DMS79 (cell line): ENCODE data around the gene TUBB2A.
"Not testable (repeated sequence)": the region's sequence is repeated elsewhere in the genome, so short reads cannot be mapped to it uniquely, and the experiment has no call there.

Source experiments
- DNase-seq: peaks from one replicate; lab custom pipeline; 2025; lab: John Stamatoyannopoulos, UW

The TUBB2A gene

DNA sequence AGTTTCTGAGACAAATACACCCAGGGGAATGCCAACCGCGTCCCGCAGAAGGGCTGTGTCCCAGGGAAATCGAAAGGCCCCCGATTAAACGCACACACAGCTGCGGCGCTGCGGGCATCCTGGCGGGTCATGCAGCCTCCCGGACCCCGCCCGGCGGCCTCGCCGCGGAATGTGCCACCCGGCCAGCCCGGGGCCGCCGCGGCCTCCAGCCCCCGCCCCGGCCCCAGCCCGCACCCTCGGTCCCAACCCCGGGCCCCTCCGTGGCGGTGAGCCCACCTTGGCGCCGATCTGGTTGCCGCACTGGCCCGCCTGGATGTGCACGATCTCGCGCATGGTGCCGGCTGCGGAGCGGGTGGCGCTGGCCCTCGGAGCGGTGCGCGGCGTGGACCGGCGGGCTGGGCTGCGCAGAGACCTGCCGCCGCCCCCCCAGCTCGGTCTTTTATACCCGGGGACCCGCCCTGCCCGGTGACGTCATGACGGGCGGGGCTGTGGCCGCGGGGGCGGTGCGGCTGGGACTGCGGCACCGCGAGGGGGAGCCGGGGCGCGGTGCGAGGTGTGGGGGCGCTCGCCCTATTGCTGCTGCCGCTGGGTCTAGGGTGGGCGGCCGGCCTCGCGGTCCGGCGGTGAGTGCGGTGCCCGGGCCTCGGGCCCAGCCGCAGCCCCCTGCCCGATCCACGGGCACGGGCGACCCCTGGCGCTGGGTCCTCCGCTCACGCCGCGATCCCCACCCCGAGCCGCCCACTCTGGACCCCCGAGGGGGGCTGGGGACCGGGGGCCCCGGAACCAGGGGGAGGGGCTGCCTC, at the start of gene TUBB2A:
Gene TUBB2A, minus strand, starts transcription at position 414 of the 803 bp plus-strand sequence. Its CDS starts 81 bp downstream, at position 333.
- DNase-seq = no peak

DNA sequence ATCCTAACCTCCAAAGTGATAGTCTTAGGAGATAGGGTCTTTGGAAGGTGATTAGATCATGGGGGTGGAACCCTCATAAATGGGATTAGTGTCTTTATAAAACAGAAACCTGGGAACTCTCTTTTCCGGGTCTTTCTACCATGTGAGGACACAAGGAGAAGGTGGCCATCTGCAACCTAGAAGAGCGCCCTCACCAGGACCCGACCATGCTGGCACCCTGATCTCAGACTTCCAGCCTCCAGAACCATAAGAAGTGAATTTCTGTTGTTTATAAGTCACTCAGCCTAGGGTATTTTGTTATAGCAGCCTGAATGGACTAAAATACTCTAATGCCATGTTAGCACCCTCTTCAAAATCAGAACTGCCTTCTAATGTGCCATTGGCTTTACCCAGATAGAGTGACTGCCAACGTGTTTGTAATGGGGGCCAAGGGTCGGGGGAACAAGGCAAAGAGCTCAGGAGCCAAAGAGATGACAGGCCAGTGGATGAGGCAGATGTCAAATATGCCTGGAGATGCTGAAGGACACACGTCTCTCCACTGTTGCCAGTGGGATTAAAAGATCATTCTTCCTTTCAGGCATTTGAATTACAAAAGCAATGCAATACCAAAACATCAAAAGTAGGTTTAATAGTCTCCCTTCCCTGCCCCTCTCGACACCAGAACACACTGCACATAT, 49.1 kb upstream of the TUBB2A start:
- no peak for DNase-seq

DNA sequence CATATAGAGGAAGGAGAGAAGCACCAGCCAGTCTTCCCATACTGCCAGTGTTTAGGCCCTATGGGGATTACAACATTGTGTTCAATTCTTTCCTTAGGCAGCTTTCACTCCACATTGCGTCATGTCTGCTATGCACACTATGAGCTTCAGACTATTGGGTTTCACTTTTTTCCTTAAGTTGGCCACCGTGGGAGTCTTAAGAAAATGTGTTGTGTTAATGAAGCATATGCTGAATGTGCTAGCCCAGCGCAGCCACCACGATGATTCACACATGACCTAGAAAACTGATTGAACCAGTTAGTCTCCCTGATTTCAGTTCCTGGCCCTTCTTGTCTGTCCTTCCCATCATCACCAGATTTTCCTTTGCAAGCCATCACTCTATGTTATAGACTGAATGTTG, 48.6 kb upstream of the TUBB2A start:
- DNase-seq = no peak

DNA sequence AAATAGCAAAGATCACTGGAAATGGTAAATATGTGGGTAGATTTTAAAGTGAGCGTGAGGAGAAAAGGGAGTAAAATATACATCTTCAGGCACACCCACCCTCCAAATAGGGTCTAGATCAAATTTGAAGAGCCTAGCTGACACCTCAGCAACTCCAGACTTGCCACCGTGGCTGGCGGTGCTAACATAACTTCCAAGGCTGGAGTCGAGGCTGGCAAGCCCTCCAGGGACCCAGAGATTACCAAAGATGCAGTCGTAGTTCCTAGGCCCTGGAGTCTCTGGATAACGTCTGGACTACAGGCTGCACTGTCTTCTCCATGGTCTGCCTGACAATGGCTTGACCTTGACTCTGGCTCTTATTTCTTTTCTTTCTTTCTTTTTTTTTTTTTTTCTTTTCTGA, 47.6 kb upstream of the TUBB2A start:
- no peak for DNase-seq

DNA sequence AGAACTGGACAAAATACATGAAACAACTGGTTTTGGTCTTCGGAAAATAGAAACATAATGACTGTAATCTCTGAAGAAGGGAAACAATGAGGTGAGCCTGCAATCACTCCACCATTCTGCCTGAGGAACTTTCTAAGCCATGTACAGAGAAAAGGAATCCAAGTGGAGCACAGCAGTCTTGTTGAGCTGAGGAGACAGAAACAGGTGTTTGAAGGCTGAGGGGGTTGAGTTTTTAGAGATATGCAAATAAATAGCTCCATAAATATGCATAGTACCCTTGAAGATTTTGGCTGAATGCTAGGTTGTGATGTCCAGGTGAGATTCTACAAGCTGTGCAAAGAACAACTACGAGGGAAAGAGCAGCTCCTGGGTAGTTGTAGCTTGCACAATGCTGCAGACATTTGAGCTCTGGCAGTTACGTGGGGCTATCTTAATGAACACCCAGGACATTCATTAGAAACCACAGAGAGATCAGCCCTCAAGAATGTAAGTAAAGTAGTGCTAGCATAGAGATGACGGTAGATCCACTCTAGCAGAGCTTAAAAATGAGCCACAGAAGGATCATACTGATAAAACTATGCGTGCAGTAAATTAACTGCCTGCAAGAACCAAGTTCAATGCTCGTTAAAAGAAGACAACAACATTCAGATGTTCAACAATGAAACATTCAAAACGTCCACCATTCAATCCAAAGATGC, 45.8 kb upstream of the TUBB2A start:
- DNase-seq = no peak

DNA sequence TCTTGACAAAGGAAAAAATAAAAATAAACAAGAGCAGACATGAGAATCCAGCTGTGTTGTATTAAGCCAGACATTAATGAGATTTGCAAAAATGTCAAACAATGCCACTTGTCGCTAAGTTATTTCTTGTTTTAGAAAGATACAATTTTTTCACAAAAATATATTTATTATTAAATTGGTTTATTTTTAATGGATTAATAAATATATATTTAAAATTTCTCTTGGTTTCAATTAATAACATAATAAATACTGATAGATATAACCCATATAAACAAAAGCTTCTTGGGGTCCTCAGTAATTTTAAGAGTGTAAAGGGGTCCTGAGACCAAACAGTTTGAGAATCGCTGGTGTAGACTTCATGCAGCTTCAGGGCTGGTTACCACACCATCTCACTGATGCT, 44.0 kb upstream of the TUBB2A start:
- no peak for DNase-seq

DNA sequence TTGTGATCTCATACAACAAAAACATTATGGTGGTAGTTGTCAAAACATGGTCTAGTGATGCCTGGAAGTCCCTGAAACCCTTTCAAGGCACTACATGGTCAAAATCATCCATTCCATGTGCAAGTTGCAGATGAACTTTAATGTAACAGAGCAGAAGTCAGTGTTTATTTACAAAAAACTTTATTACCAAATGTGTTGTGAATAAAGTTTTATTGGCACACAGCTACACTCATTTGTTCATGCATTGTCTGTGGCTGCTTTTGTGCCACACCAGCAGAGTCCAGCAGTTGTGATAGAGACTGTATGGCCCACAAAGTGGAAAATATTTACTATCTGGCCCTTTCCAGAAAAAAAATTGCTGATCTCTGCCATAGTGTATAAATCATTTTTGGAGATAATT, 43.3 kb upstream of the TUBB2A start:
- DNase-seq = no peak

DNA sequence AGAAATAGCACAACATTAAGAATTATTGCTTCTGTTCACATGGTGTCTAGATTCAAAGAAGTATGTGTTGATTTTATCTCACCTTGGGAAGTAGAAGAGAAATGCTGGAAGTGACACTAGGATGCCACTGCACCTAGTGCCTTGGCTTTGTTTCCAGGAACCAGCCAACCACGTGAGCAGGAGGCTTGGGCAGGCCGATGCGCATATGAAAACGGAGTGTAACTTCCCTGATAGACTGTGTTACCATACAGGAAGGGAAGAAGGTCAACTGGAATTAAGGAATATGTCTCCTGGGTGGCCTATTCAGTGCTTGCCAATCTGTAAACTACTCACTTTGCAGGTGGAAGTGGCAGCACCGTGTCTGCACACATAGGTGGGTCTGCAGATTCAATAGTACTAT, 42.0 kb upstream of the TUBB2A start:
- DNase-seq = no peak

DNA sequence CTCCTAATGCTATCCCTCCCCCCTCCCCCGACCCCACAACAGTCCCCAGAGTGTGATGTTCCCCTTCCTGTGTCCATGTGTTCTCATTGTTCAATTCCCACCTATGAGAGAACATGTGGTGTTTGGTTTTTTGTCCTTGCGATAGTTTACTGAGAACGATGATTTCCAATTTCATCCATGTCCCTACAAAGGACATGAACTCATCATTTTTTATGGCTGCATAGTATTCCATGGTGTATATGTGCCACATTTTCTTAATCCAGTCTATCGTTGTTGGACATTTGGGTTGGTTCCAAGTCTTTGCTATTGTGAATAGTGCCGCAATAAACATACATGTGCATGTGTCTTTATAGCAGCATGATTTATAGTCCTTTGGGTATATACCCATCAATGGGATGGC, 40.4 kb upstream of the TUBB2A start:
- DNase-seq = not testable (repeated sequence)

DNA sequence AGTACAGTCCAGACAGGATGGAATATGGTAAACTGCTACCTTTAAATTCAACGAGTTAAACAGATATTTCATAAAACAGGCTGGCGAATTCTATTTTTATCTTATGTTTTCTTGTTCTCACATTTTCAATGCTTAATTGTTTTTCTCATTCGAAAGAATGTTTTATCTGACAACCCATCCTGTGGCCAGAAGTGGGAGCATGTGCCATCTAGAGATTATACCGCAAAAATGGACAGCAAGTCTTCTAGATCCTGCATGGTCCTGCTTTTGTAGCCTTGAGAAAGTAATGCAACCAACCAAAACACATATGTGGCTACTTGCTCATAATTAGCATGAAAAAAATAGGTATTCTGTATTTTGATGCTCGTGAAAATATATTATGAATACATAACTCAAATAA, 39.4 kb upstream of the TUBB2A start:
- no peak for DNase-seq

DNA sequence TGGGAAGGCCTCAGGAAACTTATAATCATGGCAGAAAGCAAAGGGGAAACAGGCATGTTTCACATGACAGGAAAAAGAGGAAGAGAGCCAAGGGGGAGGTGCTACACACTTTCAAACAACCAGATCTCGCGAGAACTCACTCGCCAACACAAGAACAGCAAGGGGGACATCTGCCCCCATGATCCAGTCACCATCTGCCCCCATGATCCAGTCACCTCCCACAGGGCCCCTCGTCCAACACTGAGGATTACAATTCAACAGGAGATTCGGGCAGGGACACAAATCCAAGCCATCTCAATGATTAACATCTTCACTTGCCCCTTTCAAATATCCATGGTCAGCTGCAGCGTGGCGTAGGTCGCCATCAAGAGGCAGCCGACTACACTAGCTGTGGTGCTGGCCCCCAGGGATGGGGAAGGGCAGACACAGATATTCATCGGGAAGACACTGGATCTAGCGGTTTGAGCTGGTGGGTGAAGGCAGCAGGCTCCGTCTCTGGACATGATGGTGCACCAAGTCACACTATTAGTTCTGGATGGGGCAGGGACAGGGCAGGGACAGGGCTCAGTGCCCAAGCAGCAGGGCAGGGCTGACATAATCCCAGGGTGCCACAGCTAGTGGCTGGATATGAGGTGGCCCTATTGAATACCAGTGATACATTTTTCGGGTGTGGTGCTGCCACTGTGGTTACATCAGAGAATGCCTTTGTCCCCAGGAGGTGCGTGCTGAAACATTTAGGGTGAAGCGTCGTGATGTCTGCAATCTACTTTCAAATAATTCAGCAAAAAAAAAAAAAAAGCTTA, 38.6 kb upstream of the TUBB2A start:
- no peak for DNase-seq

DNA sequence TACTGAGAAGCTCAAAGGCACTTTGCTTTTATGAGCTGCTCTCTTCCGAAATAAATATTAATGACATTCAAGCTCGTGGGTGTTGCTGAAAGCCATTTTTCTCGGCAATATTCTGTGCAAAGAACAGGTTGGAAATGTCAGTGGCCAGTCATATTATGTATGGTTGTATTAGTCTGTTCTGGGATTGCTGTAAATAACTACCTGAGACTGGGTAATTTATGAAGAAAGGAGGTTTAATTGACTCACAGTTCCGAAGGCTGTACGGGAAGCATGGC, 38.0 kb upstream of the TUBB2A start:
- DNase-seq = no peak

DNA sequence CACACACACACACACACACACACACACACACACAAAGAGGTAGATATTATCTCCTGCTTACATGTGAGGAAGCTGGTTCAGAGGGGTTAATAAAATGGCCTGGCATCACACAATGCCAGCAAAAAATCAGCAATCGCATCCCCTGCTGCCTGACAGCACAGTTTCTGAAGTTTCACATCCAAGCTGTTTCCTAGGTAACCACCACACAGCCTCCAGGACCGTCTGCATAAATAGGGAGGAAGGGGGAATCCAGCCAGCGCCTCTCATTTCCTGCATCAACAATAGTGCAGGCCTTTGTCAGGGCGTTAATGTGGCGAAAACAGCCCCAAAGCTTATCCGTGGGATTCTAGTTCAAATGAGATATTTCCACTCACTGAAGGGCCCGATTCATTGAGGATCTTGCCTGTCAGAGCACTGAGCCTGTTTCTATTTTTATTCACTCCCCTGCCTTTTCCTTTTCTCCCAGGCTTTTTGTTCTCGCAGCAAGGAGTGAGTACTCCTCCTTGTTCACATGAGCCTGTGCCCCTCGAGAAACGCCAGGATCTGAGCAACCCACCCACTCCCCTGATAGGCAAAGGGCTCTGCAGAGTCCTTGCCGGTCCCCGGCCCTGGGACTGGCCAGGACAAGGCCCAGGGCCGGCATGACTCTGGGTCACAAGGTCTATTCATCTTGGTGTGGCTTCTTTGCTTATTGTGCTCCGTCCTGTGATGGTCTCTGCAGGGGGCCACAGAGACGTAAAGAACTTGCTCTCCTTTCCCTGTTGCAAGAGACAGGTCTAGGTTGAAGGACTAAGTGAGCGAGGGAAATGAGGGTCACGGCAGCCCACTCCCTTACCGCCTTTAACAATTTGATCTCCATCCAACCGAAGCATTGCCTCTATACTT, 37.4 kb upstream of the TUBB2A start:
- no peak for DNase-seq

DNA sequence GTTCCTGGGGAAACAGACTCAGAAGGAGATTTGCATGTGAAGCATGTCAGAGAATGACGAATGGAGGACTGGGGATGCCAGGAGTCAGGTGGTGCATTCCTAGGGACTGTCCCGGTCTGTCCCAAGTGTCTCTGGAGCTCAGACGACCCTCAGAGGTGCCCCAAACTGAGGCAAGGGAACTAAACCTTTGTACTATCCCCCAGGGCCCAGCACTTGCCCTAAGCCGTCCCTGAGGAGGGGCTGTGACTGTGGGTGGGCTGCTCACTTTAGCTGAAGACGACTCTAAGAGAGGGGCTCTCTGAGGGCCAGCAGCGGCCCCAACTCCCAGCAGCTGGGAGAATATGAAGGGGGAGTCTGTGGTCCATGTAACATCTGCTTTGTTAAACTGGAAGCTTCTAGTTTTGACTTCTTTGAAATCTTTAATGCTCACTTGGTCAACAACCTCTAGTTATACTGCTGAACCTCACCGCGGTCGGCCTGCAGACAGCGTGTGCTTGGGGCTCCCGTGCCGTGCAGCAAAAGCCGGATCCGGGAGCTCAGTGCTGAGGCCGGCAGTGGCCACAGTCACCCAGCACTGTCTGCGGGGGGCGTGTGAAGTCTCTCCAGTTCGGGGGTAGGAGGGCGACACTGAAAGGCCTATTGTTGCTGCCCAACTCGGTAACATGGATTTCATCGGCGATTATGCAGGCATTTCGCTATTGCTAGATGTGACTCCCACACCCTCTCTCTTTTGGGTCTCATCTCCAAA, 35.9 kb upstream of the TUBB2A start:
- no peak for DNase-seq

DNA sequence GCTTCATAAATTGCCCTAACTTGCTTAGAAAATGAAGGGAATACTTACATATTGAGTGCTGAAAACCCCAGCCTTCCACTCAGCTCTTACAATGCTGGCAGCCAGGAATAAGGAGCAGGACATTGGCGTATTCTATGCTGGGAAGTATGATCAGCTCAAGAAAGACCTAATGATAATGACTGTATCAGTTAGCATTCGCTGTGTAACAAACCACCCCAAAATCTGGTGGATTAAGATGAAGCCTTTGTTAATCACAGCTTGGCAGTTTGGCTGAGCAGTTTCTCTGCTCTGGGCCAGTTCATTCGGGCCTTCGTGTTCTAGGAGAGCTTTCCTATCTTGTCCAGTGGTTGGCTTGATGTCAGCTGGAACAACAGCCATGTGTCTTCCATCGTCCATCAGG, 33.4 kb upstream of the TUBB2A start:
- no peak for DNase-seq

DNA sequence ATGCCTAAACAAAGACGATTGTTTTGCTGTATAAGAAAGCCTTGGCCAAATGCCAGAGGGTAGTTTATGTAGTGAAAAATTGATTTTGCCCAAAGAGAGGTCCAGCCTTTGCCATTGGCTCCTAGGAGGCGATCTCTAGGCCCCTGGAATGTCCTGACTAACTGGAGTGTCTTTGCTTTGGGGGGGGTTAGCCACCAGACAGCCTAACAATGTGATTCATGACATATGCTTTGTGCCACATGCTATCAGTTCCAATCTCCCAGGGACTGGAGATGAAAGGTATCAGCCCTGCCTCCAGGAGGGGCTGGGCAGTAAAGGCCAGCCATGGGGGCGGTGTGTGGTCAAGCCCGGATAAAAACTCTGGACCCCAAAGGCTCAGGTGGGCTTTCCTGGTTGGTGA, 32.7 kb upstream of the TUBB2A start:
- DNase-seq = no peak

DNA sequence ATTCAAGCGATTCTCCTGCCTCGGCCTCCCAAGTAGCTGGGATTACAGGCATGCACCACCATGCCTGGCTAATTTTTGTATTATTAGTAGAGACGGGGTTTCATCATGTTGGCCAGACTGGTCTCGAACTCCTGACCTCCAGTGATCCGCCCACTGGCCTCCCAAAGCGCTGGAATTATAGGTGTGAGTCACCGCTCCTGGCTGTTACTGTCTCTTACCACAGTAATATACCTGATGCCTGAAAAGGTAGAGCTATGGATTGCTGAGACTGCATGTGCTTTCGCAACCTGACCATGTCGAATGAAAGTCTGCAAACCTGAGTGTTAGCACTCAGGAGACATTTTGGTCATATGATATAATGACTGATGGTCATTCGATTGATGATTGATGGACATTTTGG, 31.8 kb upstream of the TUBB2A start:
- DNase-seq = not testable (repeated sequence)

DNA sequence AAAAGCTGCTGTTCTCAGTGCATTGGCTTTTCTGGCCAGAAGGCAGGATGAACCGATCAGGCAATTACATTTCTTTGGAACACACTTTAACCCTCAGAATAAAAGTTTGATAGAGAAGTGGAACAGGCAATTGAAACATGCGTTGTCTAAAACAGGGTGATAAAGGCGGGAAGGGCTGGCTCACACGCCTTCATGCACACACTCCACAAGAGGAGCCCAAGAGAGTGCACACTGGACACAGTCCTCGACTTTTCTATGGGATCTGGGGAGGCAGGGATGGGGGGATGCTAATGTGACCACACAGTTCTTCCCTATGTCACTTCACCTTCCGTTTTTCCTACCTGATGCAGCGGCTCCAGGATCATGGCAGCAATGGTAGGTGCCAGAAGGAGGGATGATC, 30.9 kb upstream of the TUBB2A start:
- DNase-seq = no peak

DNA sequence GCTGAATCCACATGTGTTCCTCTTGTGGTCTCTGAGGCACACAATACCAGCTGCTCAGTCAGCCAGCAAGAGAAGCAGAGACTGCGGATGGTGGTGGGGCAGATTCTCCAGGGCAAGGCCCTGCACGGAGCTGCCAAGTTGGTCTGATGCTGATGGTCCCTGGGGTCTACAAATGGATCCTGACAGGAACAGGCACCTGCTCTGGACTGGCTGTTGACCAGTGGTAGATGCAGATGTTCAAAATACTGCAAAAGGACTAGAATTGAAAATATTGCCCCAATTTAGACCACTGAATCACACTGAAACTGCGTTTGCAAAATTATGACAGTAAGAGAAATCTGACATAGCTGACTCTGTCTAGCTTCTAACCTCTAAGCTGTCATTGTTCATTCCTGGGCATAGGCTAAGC, 29.6 kb upstream of the TUBB2A start:
- no peak for DNase-seq

DNA sequence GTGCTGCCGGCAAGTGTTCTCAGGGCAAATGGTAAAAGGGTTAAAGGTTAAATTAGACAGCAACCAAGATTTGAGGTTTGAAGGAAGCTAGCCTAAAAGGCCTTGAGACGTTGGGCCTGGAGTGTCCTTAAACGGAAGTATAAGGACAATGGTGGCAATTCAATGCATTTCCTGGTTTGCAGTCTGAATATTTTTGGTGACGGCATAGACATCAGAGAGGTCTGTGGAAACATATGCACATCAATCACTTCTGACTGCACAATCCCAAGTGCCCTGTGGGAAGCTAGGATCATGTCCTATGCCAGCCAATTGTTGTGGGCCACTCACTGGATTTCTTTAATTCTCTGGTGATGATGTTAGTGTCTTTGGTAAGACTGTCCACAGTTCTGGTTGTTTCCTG, 25.7 kb upstream of the TUBB2A start:
- DNase-seq = no peak

DNA sequence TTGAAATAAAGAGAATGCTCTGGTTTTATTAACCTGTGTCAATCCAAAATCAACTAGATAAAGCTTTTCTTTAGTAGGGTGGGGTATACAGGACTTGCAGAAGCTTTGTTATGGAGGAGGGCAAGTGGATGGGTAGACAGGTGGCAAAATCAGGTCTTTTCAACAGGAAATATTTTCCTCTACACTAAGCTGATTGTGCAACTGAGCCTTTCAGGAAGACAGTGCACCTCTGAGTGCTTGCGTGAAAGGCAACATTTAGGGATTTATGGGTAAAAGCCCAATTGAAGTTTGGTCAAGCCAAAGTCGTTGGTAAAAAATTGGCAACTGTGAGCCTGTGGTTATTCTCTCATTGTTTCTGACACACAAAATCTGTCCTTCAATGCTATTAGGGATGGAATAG, 23.8 kb upstream of the TUBB2A start:
- DNase-seq = no peak
